GM12878 (cell line): ENCODE results near the gene CSMD2. TPM values are rescaled to one million over a fixed set of nuclear protein-coding genes. Genes with fewer than 3 reads are reported as not detected.
"Not testable (repeated sequence)": the region's sequence is repeated elsewhere in the genome, so short reads cannot be mapped to it uniquely, and the experiment has no call there.

Source experiments
- ATAC-seq: fragments of 200-7000 bp; cut with Tn5 transposase; 3 replicates; pipeline ENCODE4 v1.9.1; 2020; ENCODE audit warnings: mild to moderate bottlenecking, moderate library complexity
- BruUV-seq: library from RNA; stranded (reverse); fragments of 400-500 nt; replicated peaks from 2 replicates; lab custom pipeline; 2021; lab: Mats Ljungman, UMichigan
- CTCF ChIA-PET: fragments of 300-600 bp; sonication (Branson Sonifier 250); formaldehyde crosslinking; extraction: SDS; loops from one replicate; lab custom pipeline; 2021; ENCODE audit warnings: inconsistent platforms; lab: Yijun Ruan, JAX
- POLR2A ChIA-PET: fragments of 350-600 bp; formaldehyde crosslinking; extraction: SDS; loops from one replicate; lab custom pipeline; 2021; ENCODE audit warnings: inconsistent platforms; lab: Charles Lee
- RAD21 ChIA-PET: fragments of 300-600 bp; sonication (Branson Sonifier 250); formaldehyde crosslinking; loops from one replicate; lab custom pipeline; 2023; ENCODE audit warnings: antibody characterized with exemption; ENCODE audit not compliant: unreplicated experiment; lab: Charles Lee
- SMC1A ChIA-PET: fragments of 300-600 bp; sonication (Branson Sonifier 250); formaldehyde crosslinking; loops from one replicate; lab custom pipeline; 2023; ENCODE audit not compliant: unreplicated experiment, uncharacterized antibody; lab: Charles Lee
- DNase-seq: peaks from one replicate; pipeline ENCODE4 v3.0.0-alpha.2; 2011; ENCODE audit warnings: low read depth, low spot score
- FAIRE-seq: peaks from 3 replicates; lab custom pipeline; 2011; peaks lifted over from hg19 to GRCh38; lab: Jason Lieb, UNC
- H2AFZ ChIP-seq: 2 replicates; pipeline ENCODE4 v1.6.0; 2011; ENCODE audit warnings: low read depth, low read length, control low read depth; ENCODE audit not compliant: control insufficient read depth
- H3K27ac ChIP-seq: 2 replicates; pipeline ENCODE4 v1.5.1; 2011; ENCODE audit warnings: control low read depth; ENCODE audit not compliant: control insufficient read depth, insufficient read depth
- H3K27me3 ChIP-seq, 2 experiments: replicated peaks in 1 of 2; 2 replicates each; pipeline versions ENCODE4 v1.6.0 to v1.6.1; 2011; ENCODE audit warnings: low read length in 1 of 2; ENCODE audit not compliant: control insufficient read depth in 2 of 2, insufficient read depth in 2 of 2
- H3K36me3 ChIP-seq, 2 experiments: 2 replicates each; pipeline ENCODE4 v1.5.1; 2011; ENCODE audit warnings: low read length in 1 of 2; ENCODE audit not compliant: control insufficient read depth in 2 of 2, insufficient read depth in 2 of 2
- H3K4me1 ChIP-seq: 2 replicates; pipeline ENCODE4 v1.6.1; 2011; ENCODE audit warnings: mild to moderate bottlenecking, low read length, moderate library complexity, mixed read lengths; ENCODE audit not compliant: control insufficient read depth, insufficient read depth
- H3K4me2 ChIP-seq: 2 replicates; pipeline ENCODE4 v1.6.0; 2011; ENCODE audit warnings: control low read depth; ENCODE audit not compliant: control insufficient read depth, insufficient read depth
- H3K4me3 ChIP-seq: fragments of 200-600 bp; sonication (generic); 2 replicates; pipeline ENCODE4 v1.5.1; 2016
- H3K79me2 ChIP-seq: 2 replicates; pipeline ENCODE4 v1.6.0; 2011; ENCODE audit warnings: low read length; ENCODE audit not compliant: control insufficient read depth, insufficient read depth
- H3K9ac ChIP-seq: 2 replicates; pipeline ENCODE4 v1.8.0; 2011; ENCODE audit warnings: low read length, control low read depth, mixed read lengths; ENCODE audit not compliant: control insufficient read depth, insufficient read depth
- H3K9me3 ChIP-seq: replicated peaks from 3 replicates; pipeline ENCODE4 v1.5.1; 2011; ENCODE audit warnings: mild to moderate bottlenecking, low read length; ENCODE audit not compliant: control insufficient read depth, insufficient read depth
- H4K20me1 ChIP-seq: 2 replicates; pipeline ENCODE4 v1.6.0; 2011; ENCODE audit not compliant: control insufficient read depth, insufficient read depth
- BCL11A ChIP-seq: IDR thresholded peaks from 2 replicates; pipeline ENCODE4 v1.6.1; 2011; ENCODE audit warnings: low read depth, low read length
- FOS ChIP-seq: IDR thresholded peaks from 3 replicates; pipeline ENCODE4 v1.6.1; 2011; ENCODE audit warnings: borderline replicate concordance; ENCODE audit not compliant: insufficient read length; ENCODE audit errors: extremely low read depth
- FOXM1 ChIP-seq: IDR thresholded peaks from 2 replicates; pipeline ENCODE4 v1.6.1; 2012; ENCODE audit warnings: low read depth, mild to moderate bottlenecking, inconsistent platforms, low read length, moderate library complexity
- MEF2A ChIP-seq: IDR thresholded peaks from 2 replicates; pipeline ENCODE4 v1.6.1; 2011; ENCODE audit warnings: low read depth, mild to moderate bottlenecking, low read length, moderate library complexity; ENCODE audit not compliant: insufficient read depth
- MYC ChIP-seq: IDR thresholded peaks from 2 replicates; pipeline ENCODE4 v1.6.1; 2011; ENCODE audit warnings: mild to moderate bottlenecking, low read length, moderate library complexity, inconsistent platforms; ENCODE audit not compliant: insufficient read depth, insufficient replicate concordance, insufficient read length, severe bottlenecking
- YBX1 ChIP-seq: fragments of 450-650 bp; IDR thresholded peaks from 2 replicates; pipeline ENCODE4 v1.6.1; 2016; ENCODE audit warnings: antibody characterized with exemption
- WGBS: methylation state at CpG from one replicate; pipeline ENCODE4 v1.1.6; 2016; ENCODE audit warnings: low lambda C conversion rate; ENCODE audit not compliant: insufficient replicate concordance, insufficient coverage; ENCODE audit errors: missing lambda C conversion rate; 5-methylcytosine and 5-hydroxymethylcytosine counted together
- in situ Hi-C: fragments of 300-500 bp; cut with MboI; formaldehyde crosslinking; loops from 9 replicates; pipeline ENCODE4 v1.14.3; 2018; ENCODE audit warnings: mixed read lengths
- intact Hi-C: fragments of 100-400 bp; cut with micrococcal nuclease; formaldehyde crosslinking; loops from one replicate; pipeline ENCODE4 v1.14.2; 2022; ENCODE audit not compliant: unreplicated experiment
- polyA plus RNA-seq, 11 experiments: library from polyadenylated mRNA; depleted of rRNA in 4 of 11; unstranded in 6 of 11; stranded (reverse) in 5 of 11; fragments of >200 nt; fragmentation: Nextera tagmentation in 4 of 11; fragmentation: Illumina TruSeq in 1 of 11; extraction: Ambion mirVana in 4 of 11; extraction: Trizol in 1 of 11; gene quantifications; 1 replicate in 1 of 11; 2 replicates in 10 of 11; pipeline versions ENCODE4 v1.2.1 to v1.2.3, GENCODE V29; 2011 to 2016; ENCODE audit warnings: inconsistent platforms in 2 of 11, missing spikeins in 2 of 11, low read depth in 1 of 11
- total RNA-seq, 4 experiments: library from RNA; depleted of rRNA in 3 of 4; stranded (reverse); fragments of >200 nt in 3 of 4; fragmentation: Illumina TruSeq in 1 of 4; extraction: Trizol in 1 of 4; gene quantifications; 2 replicates each; pipeline versions ENCODE4 v1.2.1 to v1.2.3, GENCODE V29; 2013 to 2021

CSMD2 gene
- total and polyA plus RNA-seq, 10 of the 15 experiments (the other 5 are each of a cell fraction or from before 2014, with no cell fraction given), result under 0.01 TPM; not detected in 9

- TF ChIP-seq YBX1, result no peak
- no peak for TF ChIP-seq BCL11A
- TF ChIP-seq FOS, result no peak
- TF ChIP-seq FOXM1, result no peak
- TF ChIP-seq MYC, result no peak
- no peak for TF ChIP-seq MEF2A
- TF ChIP-seq, all 136 proteins: peak for 0
These were observed 652.6 kb downstream of the CSMD2 start (continued) for GRCh38 chr1:33512226-33513011.

DNA sequence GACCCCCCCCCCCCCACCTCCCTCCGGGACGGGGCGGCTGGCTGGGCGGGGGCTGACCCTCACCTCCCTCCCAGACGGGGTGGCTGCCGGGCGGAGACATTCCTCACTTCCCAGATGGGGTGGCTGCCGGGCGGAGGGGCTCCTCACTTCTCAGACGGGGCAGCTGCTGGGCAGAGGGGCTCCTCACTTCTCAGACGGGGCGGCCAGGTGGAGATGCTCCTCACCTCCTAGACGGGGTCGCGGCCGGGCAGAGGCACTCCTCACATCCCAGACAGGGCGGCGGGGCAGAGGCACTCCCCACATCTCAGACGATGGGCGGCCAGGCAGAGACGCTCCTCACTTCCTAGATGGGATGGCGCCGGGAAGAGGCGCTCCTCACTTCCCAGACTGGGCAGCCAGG is 655.8 kb downstream of the CSMD2 start:
- in situ Hi-C loops, POLR2A ChIA-PET, DNase-seq, SMC1A ChIA-PET, H3K36me3 ChIP-seq, H3K4me3 ChIP-seq, CTCF ChIA-PET, BruUV-seq, H3K27ac ChIP-seq, FAIRE-seq, H3K9me3 ChIP-seq, H3K27me3 ChIP-seq, H3K9ac ChIP-seq, ATAC-seq, H3K4me1 ChIP-seq, H3K79me2 ChIP-seq, H3K4me2 ChIP-seq, intact Hi-C loops, RAD21 ChIA-PET, H4K20me1 ChIP-seq, H2AFZ ChIP-seq: not testable (repeated sequence)
- 79% methylated on average over 10 of the region's 24 CpGs for WGBS
